HG03039 (cell line): ENCODE measurements around the gene USP36.
A peak's percentile ranks its signal among the peaks of the same experiment; 100 is the strongest.

ENCODE experiments used
- ATAC-seq: cut with Tn5 transposase; IDR thresholded peaks from one replicate; pipeline ENCODE4 v1.9.1; 2021; ENCODE audit warnings: mild to moderate bottlenecking, moderate library complexity; ENCODE audit not compliant: unreplicated experiment

The USP36 gene

DNA sequence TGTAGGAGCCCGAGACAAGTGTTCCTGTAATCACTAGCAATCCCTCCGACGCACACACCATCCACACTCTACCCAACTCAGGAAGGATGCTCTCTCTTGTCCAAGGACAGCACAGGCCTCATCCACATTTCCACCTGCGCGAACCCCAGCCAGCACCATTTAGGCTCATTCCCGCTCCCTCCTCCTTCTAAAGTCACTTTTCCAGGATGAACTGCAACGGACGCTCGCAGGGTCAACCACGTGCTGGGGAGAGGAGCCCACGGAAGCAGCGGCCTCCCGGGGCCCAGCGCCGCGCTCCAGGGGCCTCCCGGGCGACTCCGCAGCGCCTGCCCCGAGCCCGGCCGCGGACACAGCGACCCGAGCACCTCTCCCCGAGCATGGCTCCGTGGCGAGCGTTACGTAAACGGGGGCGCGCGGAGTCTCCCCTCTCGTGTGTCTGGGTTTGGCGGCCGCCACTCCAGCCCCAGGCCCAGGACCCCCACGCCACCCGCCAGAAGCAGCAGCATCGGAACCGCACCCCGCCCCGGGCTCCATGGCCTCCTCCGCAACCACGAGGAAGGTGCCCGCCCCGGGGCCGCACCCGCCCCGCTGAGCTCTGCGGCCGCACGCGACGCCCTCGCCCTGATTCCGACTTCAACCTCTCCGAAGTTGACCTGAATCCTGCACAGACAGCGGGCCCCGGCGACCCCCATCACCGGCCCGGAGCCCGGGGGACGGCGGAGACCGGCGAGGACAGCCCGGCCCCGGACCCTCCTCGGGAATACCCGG lies 668 bp downstream of the USP36 start:
- ATAC-seq, result peak; percentile 21

DNA sequence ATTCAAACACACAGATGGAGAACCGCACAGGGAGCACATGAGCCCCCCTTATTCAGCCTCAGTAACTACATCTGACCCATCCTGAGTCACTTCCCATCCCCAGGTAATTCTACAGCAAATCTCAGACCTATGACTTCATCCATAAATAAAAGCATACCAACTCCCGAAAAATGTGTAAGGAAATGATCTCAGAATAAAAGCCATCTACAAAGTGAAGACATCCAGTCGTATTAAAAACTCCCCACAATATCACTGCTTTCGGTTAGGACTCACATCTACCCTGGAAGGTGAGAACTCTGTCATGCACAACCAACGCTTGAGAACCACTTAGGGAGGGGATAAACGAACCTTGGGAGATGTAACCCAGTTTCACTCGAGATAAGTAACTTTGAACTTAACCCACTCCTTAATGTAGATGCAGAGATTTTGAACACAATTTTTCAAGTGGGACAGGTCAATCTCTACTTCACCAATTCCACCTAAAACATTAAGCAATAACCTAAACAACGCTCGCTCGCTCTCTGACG lies 1.3 kb downstream of the USP36 start:
- no peak for ATAC-seq

DNA sequence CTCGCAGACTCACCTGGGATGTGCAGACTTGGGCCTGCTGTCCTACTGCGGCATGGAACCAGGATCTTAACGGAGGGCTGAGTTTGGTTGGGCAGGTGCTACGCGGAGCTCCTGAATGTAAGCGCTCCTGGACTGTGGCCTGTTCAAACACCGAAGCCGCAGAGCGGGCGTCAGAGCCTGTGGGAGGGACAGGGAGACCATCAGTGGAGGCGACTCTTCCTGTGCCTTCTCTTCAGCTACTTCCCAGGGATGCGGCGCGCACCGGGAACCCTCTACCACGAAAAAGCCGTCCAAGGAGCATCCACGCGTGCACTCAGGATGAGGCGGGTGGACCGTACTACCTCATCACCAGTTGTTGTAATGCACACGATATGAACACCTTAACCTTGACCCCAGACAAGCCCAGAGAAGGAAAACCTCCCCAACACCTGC lies 2.0 kb downstream of the USP36 start:
- no peak for ATAC-seq

- no peak for ATAC-seq
Measured at GRCh38 chr17:78836420-78837021, 4.1 kb downstream of the USP36 start.

DNA sequence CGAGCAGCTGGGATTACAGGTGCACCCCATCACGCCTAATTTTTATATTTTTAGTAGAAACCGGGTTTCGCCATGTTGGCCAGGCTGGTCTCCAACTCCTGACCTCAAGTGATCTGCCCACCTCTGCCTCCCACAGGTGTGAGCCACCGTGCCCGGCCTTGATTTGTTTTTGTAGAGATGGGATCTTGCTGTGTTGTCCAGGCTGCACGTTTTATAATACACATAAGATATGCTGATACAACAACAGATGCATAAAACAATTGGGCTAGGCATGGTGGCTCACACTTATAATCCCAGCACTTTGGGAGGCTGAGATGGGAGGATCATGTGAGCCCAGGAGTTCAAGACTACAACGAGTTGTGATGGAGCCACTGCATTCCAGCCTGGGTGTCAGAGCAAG lies 6.0 kb downstream of the USP36 start:
- ATAC-seq, result no peak

GRCh38 chr17:78832541-78832810 lies 8.1 kb downstream of the USP36 start:
- ATAC-seq, result no peak

DNA sequence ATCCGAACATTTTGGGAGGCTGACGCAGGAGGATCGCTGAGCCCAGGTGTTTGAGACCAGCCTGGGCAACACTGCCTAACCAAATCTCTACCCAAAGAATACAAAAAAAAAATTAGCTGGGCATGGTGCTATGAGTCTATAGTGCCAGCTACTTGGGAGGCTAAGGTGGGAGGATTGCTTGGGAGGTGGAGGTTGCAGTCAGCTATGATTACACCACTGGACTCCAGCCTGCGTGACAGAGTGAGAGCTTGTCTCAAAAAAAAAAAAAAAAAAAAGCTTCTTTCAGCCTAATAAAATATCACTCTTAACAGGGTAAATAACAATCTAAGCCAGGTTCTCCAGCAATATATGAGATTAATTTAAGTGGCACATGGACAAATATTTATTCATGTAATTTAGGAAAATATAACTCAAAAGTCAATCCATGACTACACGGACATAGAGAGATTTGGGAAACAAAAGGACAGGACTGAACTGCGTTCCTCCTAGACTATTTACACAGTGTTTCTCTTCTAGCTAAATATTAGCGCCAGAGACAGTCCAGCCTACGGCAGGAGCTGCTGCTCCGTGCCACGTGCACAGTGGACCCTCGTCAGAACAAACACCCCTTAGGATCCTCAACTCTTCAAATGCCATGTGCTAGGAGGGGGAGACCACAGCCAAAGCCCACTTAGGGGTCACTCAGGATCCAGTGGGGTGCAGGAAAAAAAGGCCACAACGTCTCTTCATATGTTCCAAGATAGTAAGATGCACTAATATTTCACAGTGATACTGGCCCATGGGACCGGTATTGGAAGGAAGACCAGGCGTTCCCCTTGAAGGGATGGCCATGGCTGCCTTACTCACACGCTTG lies 8.7 kb downstream of the USP36 start:
- ATAC-seq, result no peak

DNA sequence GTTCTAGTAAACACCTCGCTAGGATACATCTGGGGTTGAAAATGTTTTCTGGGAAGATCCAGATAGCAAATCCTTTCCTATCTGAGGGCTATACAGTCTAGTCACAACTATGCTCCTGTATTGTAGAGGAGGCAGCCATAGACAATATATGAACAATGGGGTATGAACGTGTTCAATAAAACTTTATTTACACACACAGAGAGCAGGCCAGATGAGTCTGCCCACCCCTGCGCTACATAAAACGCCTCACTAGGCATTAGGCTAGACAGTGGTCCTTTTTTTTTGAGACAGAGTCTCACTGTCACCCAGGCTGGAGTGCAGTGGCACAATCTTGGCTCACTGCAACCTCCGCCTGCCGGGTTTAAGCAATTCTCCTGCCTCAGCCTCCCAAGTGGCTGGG lies 11.1 kb downstream of the USP36 start:
- ATAC-seq, result no peak

GRCh38 chr17:78828470-78829185 lies 12.0 kb downstream of the USP36 start:
- no peak for ATAC-seq

DNA sequence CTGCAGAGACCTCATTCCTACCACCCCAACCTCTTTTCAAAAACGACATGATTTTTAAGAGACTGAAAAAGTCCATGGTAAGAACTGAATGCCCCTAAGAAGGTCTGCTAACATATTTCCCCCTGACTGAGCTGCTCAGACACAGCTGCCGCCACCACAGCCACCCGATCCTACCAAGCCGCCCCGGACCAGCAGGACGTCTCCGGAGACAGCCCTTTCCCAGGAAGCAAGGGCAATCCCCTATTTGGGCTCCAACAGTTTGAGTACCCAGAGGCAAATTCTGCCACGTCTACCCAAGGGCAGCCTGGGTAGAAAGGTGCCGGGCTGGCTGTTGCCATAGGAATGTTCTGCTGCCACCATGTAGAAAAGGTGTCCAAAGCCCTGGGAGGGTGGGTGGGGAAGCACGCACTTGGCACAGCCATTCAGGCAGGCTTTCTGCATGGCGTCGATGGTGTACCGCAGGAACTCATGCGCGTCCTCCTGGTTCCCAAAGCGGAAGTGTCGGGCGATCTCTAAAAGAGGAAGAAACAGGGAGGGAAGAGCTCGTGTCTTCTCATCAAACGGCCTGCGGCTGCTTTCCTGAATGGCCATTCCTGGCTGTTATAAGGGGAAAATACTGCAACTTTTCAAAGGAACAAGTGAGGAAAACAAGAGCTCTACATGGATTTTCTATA lies 13.6 kb downstream of the USP36 start:
- no peak for ATAC-seq

DNA sequence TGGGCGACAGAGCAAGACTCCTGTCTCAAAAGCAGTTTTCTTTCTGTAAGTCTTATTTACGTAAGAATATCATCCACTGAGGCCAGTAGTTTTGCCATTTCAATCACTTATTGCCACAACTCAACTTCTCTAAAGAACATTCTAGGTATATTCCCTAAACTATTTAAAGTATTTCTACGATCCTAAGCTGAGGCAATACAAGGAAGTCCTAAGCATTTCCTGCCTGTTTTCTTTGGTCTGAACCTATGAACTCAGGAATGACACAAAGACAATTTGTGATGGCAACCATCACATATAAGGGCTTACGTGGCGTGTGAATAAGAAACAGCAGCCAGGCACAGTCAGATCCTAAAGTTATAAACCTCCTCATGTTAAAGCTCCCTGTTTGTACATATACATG lies 14.2 kb downstream of the USP36 start:
- no peak for ATAC-seq

- ATAC-seq, result no peak
Measured at GRCh38 chr17:78825696-78826095, 14.9 kb downstream of the USP36 start.

GRCh38 chr17:78824240-78824639 lies 16.4 kb downstream of the USP36 start:
- no peak for ATAC-seq

GRCh38 chr17:78823282-78824046 lies 17.1 kb downstream of the USP36 start:
- no peak for ATAC-seq

GRCh38 chr17:78822552-78822951 lies 18.1 kb downstream of the USP36 start:
- ATAC-seq, result no peak

GRCh38 chr17:78821961-78822360 lies 18.7 kb downstream of the USP36 start:
- ATAC-seq, result no peak

- no peak for ATAC-seq
Measured at GRCh38 chr17:78820841-78821240, 19.8 kb downstream of the USP36 start.

GRCh38 chr17:78819806-78820792 lies 20.5 kb downstream of the USP36 start:
- ATAC-seq, result no peak

- ATAC-seq, result no peak
Measured at GRCh38 chr17:78819402-78819801, 21.2 kb downstream of the USP36 start.
